DND-41 (cell line): ENCODE measurements around the gene FNBP1.

Experiments used
- ATAC-seq: fragments of 200-7000 bp; cut with Tn5 transposase; 3 replicates; pipeline ENCODE4 v1.9.1; 2021; ENCODE audit warnings: low read depth; ENCODE audit not compliant: insufficient read depth
- DNase-seq: peaks from one replicate; pipeline ENCODE4 v3.0.0-alpha.2; 2020
- H2AFZ ChIP-seq: 2 replicates; pipeline ENCODE4 v1.6.0; 2012; ENCODE audit warnings: low read depth, low read length
- H3K27ac ChIP-seq: 2 replicates; pipeline ENCODE4 v1.5.1; 2012; ENCODE audit warnings: low read length, inconsistent platforms
- H3K27me3 ChIP-seq: fragments of 200-600 bp; sonication (generic); 2 replicates; pipeline ENCODE4 v1.6.0; 2012; ENCODE audit warnings: low read length, mild to moderate bottlenecking, inconsistent platforms; ENCODE audit not compliant: insufficient read depth, poor library complexity
- H3K36me3 ChIP-seq: 2 replicates; pipeline ENCODE4 v1.5.1; 2012; ENCODE audit warnings: low read length, inconsistent platforms; ENCODE audit not compliant: insufficient read depth
- H3K4me1 ChIP-seq: 2 replicates; pipeline ENCODE4 v1.5.1; 2012; ENCODE audit warnings: mild to moderate bottlenecking, low read length; ENCODE audit not compliant: insufficient read depth
- H3K4me2 ChIP-seq: 2 replicates; pipeline ENCODE4 v1.6.0; 2012; ENCODE audit warnings: mild to moderate bottlenecking, moderate library complexity, low read length, inconsistent platforms; ENCODE audit not compliant: insufficient read depth
- H3K4me3 ChIP-seq, 2 experiments: fragments of 200-600 bp in 1 of 2; shearing (Covaris generic) in 1 of 2; 2 replicates each; pipeline ENCODE4 v1.5.1; 2012 to 2016; ENCODE audit warnings: inconsistent platforms in 2 of 2, low read length in 2 of 2, mild to moderate bottlenecking in 2 of 2, low read depth in 1 of 2, moderate library complexity in 1 of 2
- H3K79me2 ChIP-seq: 2 replicates; pipeline ENCODE4 v1.6.0; 2012; ENCODE audit warnings: low read length, inconsistent platforms; ENCODE audit not compliant: insufficient read depth
- H3K9ac ChIP-seq: 2 replicates; pipeline ENCODE4 v1.6.0; 2012; ENCODE audit warnings: low read depth, mild to moderate bottlenecking, inconsistent platforms, low read length, moderate library complexity
- H3K9me3 ChIP-seq: 2 replicates; pipeline ENCODE4 v1.5.1; 2012; ENCODE audit warnings: low read length, moderate library complexity, mild to moderate bottlenecking, inconsistent platforms; ENCODE audit not compliant: insufficient read depth, severe bottlenecking
- H4K20me1 ChIP-seq: 2 replicates; pipeline ENCODE4 v1.6.0; 2012; ENCODE audit warnings: low read length; ENCODE audit not compliant: insufficient read depth
- EZH2 ChIP-seq: IDR thresholded peaks from 3 replicates; pipeline ENCODE4 v1.6.1; 2012; ENCODE audit warnings: borderline replicate concordance, low read depth, mild to moderate bottlenecking, moderate library complexity, low read length, inconsistent platforms; ENCODE audit not compliant: severe bottlenecking
- TF ChIP-seq, protein P1 (sequence below): IDR thresholded peaks from 2 replicates; pipeline ENCODE4 v1.5.1; 2012; ENCODE audit warnings: borderline replicate concordance, low read length, moderate library complexity, mild to moderate bottlenecking; ENCODE audit not compliant: poor library complexity, severe bottlenecking; ENCODE audit errors: extremely low read depth

Gene FNBP1

DNA sequence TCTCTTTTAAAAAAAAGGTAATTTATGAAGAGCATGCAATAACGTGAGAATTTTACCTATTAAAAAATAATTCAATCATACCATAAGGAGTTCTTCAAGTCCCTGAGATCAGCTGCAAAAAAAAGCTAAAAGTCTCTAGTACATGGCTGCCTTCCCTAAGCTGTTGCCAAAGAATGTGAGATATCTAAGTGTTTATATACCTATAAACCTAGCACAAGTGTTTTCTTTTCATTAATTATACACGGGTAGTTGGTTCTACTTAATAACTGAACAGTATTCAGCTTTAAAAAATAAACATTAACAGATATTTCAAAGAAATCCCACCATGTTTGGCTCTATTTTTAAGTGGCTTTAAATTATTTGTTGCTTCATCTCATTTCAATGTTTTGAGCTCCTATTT lies 25.9 kb downstream of the FNBP1 start:
- Histone ChIP-seq H3K36me3 (peaks cover 44% of the 10 kb centered on the region), H3K9me3 (no peaks in the 10 kb centered on the region)

DNA sequence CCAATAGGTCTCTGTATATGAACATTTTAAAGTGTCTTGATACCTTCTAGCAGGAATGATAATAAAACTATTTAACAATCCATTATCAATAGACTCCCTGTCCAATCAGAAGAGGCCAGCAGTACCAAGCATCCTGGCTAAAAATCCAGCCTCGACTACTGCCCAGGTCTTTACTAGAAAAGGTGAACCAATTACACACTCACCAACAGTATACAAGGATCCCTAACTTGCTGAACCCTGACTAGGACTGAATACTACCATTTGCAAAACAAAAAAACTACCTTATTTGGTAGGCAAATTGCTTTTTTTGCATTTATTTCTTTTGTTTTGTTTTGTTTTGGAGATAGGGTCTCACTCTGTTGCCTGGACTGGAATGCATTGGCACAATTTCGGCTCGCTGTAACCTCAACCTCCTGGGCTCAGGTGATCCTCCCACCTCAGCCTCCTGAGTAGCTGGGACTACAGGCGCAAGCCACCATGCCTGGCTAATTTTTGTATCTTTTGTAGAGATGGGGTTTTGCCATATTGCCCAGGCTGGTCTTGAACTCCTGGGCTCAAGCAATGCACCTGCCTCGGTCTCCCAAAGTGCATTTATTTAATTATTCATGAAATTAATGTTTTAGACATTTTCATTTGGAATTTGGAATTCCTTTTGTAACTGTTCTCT lies 27.5 kb downstream of the FNBP1 start:
- peaks cover 43% of the 10 kb centered on the region for H3K36me3 ChIP-seq
- H2AFZ ChIP-seq = no peak overlapping the region
- H4K20me1 ChIP-seq = peaks cover 67% of the 10 kb centered on the region
- ATAC-seq (no peak), DNase-seq (no peak)
- no peak overlapping the region for H3K9ac ChIP-seq
- TF ChIP-seq, protein P1, sequence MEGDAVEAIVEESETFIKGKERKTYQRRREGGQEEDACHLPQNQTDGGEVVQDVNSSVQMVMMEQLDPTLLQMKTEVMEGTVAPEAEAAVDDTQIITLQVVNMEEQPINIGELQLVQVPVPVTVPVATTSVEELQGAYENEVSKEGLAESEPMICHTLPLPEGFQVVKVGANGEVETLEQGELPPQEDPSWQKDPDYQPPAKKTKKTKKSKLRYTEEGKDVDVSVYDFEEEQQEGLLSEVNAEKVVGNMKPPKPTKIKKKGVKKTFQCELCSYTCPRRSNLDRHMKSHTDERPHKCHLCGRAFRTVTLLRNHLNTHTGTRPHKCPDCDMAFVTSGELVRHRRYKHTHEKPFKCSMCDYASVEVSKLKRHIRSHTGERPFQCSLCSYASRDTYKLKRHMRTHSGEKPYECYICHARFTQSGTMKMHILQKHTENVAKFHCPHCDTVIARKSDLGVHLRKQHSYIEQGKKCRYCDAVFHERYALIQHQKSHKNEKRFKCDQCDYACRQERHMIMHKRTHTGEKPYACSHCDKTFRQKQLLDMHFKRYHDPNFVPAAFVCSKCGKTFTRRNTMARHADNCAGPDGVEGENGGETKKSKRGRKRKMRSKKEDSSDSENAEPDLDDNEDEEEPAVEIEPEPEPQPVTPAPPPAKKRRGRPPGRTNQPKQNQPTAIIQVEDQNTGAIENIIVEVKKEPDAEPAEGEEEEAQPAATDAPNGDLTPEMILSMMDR = no peak
- no peak for TF ChIP-seq EZH2
- H3K79me2 ChIP-seq = peaks cover 99% of the 10 kb centered on the region
- H3K27ac ChIP-seq = no peak overlapping the region
- H3K4me3 ChIP-seq = no peak overlapping the region
- H3K4me1 ChIP-seq = peaks cover 3% of the 10 kb centered on the region; the same call in 1 of the 2 replicates
- H3K27me3 ChIP-seq = no peaks in the 10 kb centered on the region
- no peaks in the 10 kb centered on the region for H3K9me3 ChIP-seq
- H3K4me2 ChIP-seq = no peak overlapping the region

More for the DNA sequence above, 25.9 kb downstream of the FNBP1 start:
- Histone ChIP-seq H4K20me1 (peaks cover 67% of the 10 kb centered on the region), H3K4me1 (peaks cover 3% of the 10 kb centered on the region; the same call in 1 of the 2 replicates), H3K79me2 (peaks cover 100% of the 10 kb centered on the region), H2AFZ (no peak overlapping the region), H3K27me3 (no peaks in the 10 kb centered on the region), H3K9ac (no peak overlapping the region), H3K27ac (no peak overlapping the region), H3K4me2 (no peak overlapping the region), H3K4me3 (no peak overlapping the region)
- TF ChIP-seq EZH2 = no peak
- TF ChIP-seq, protein P1 = no peak
- no peak for ATAC-seq
- DNase-seq = no peak

GRCh38 chr9:130013326-130013725 lies 29.7 kb downstream of the FNBP1 start:
- TF ChIP-seq, protein P1 = no peak
- TF ChIP-seq EZH2 = no peak
- H3K4me3 ChIP-seq = no peak overlapping the region
- DNase-seq = no peak
- no peak overlapping the region for H3K4me2 ChIP-seq
- H3K4me1 ChIP-seq = peaks cover 5% of the 10 kb centered on the region; the same call in 1 of the 2 replicates
- H4K20me1 ChIP-seq = peaks cover 72% of the 10 kb centered on the region
- H3K27me3 ChIP-seq = no peaks in the 10 kb centered on the region
- H3K9me3 ChIP-seq = no peaks in the 10 kb centered on the region
- H3K27ac ChIP-seq = no peak overlapping the region
- H3K9ac ChIP-seq = no peak overlapping the region
- no peak for ATAC-seq
- H2AFZ ChIP-seq = no peak overlapping the region
- peaks cover 99% of the 10 kb centered on the region for H3K79me2 ChIP-seq
- peaks cover 40% of the 10 kb centered on the region for H3K36me3 ChIP-seq
